HUDEP-2 (cell line): Measurements from ENCODE around the gene TERB1.

Source experiments
- DNase-seq, 76 experiments: peaks; one replicate each; lab custom pipeline; 2025; ENCODE audit not compliant: unreplicated experiment in 76 of 76; lab: John Stamatoyannopoulos, UW

TERB1 gene

DNA sequence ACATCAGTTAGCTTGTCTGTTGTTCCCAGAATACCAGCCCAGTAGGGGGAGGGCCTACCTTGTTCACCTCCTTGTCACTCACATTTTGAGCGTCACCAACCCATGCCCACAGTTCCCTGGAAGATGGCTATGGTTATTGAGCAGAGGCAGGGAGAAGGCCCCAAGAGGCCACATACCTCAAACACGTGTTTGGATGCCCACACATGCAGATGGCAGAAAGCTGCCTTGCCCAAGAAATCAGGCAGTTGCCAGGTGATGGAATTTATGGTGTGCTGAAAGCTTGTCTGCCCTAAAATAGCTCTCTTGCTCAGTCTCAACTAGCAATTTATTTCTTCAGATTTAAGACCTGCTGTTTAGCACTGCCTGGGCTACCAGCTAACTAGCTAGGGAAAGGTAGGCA lies 88.3 kb downstream of the TERB1 start:
- DNase-seq = no peak

DNA sequence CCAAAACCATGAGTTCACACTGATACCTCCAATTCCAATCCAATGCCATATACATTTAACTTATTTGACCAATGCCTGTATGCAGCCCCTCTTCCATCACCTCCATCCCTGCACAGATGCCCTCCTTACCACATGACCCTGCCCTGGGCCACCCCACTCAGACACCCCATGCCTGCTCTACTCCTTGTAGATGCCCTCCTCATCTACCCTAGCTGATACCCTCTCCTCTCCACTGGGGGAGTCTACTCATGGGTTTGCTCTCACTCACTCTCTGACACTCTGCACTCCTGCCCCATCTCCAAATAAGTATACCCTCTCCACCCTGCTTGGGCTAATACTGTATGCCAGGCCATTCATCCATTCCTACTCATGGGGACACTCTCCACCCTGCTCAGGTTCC lies 88.9 kb downstream of the TERB1 start:
- no peak for DNase-seq

DNA sequence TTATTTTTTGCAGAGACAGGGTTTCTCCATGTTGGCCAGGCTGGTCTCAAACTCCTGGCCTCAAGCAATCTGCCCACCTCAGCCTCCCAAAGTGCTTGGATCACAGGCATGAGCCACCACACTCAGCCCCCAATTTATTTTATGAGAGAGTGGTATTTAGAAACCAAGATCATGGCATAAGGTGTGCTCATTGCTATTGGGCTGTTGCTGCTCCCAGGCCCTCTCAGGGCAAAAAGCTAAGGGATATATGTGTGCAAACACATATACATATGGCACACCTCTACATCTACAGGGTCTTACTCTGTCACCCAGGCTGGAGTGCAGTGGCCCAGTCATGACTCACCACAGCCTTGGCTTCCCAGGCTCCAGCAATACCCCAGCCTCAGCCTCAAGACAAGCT lies 89.8 kb downstream of the TERB1 start:
- no peak for DNase-seq

DNA sequence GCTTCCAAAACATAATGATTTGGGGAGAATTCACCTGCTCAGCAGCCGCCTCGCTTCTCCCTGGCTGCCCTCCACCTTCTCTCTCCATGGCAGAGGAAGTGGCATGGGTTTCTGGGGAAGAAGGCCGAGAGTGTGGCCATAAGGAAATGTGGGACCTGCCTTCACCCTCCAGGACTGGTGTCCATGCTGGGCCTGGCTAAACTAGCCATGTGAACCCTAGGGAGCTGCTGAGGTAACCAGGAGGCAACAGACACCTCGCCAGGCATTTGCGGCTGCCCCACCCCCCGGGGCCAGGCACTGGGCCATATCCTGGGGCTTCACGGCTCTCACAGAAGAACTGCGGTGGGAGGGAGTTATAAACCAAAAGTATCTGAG lies 94.9 kb downstream of the TERB1 start:
- DNase-seq = no peak

DNA sequence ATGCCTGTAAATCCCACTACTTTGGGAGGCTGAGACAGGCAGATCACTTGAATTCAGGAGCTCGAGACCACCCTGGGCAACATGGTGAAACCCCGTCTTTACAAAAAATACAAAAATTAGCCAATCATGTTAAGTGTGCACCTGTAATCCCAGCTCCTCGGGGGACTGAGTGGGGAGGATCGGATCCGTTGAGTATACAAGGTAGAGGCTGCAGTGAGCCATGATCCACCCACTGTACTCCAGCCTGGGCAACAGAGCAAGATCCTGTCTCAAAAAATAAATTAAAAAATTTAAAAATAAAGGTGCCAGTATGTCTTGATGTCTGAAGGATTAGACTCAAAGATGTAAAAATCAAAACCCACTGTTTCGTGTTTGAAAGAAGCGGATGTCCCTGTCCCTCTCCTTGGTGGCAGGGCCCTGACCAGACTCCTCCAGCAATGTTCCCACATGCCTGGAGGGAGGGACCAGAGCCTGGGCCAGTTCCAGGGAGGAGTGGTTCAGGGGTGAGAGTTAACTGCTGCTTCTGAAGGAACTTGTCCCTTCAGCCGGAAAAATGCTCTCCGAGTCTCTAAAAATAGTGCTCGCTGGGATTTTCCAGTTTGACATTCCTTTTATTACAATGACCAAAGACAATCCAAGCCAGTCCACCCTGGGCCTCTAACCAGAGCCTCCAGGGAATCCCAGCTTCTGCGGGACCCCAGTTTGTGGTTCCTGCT lies 95.4 kb downstream of the TERB1 start:
- DNase-seq = no peak
